WTC11 (cell line): ENCODE measurements around the gene DHX29.

ENCODE experiments used
- CREB1 ChIP-seq: sonication (generic); formaldehyde crosslinking; IDR thresholded peaks from 2 replicates; pipeline ENCODE4 v1.8.0; 2023; ENCODE audit warnings: mild to moderate bottlenecking, missing genetic modification reagents
- CTCF ChIP-seq: fragments of 200-600 bp; IDR thresholded peaks from 2 replicates; pipeline ENCODE4 v1.8.0; 2022; ENCODE audit warnings: antibody characterized with exemption
- JUN ChIP-seq: sonication (generic); formaldehyde crosslinking; IDR thresholded peaks from 2 replicates; pipeline ENCODE4 v1.8.0; 2023; ENCODE audit warnings: mild to moderate bottlenecking, missing genetic modification reagents
- NR1H2 ChIP-seq: sonication (generic); formaldehyde crosslinking; IDR thresholded peaks from 2 replicates; pipeline ENCODE4 v1.9.0; 2021; ENCODE audit warnings: mild to moderate bottlenecking, moderate library complexity, missing genetic modification reagents
- SMAD3 ChIP-seq: sonication (generic); formaldehyde crosslinking; IDR thresholded peaks from 2 replicates; pipeline ENCODE4 v1.8.0; 2022; ENCODE audit warnings: missing genetic modification reagents, mild to moderate bottlenecking, borderline replicate concordance
- TEAD4 ChIP-seq: sonication (generic); formaldehyde crosslinking; IDR thresholded peaks from 2 replicates; pipeline ENCODE4 v1.8.0; 2022; ENCODE audit warnings: mild to moderate bottlenecking, missing genetic modification reagents
- TF ChIP-seq, protein P1 (sequence below): sonication (generic); formaldehyde crosslinking; IDR thresholded peaks from 2 replicates; pipeline ENCODE4 v1.8.1; 2022; ENCODE audit warnings: mild to moderate bottlenecking, missing genetic modification reagents, moderate library complexity, borderline replicate concordance
- TF ChIP-seq, protein P2 (sequence below): fragments of 250-450 bp; sonication (Bioruptor Pico); IDR thresholded peaks from 2 replicates; pipeline ENCODE4 v2.1.2; 2022; ENCODE audit warnings: mild to moderate bottlenecking, moderate library complexity

- no peak for TF ChIP-seq CTCF
- no peak for TF ChIP-seq TEAD4 (CRISPR knock-in tag)
- TF ChIP-seq, protein P1, sequence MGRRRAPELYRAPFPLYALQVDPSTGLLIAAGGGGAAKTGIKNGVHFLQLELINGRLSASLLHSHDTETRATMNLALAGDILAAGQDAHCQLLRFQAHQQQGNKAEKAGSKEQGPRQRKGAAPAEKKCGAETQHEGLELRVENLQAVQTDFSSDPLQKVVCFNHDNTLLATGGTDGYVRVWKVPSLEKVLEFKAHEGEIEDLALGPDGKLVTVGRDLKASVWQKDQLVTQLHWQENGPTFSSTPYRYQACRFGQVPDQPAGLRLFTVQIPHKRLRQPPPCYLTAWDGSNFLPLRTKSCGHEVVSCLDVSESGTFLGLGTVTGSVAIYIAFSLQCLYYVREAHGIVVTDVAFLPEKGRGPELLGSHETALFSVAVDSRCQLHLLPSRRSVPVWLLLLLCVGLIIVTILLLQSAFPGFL (CRISPR knock-in tag) = no peak
- no peak for TF ChIP-seq CREB1 (CRISPR knock-in tag)
- TF ChIP-seq, protein P2, sequence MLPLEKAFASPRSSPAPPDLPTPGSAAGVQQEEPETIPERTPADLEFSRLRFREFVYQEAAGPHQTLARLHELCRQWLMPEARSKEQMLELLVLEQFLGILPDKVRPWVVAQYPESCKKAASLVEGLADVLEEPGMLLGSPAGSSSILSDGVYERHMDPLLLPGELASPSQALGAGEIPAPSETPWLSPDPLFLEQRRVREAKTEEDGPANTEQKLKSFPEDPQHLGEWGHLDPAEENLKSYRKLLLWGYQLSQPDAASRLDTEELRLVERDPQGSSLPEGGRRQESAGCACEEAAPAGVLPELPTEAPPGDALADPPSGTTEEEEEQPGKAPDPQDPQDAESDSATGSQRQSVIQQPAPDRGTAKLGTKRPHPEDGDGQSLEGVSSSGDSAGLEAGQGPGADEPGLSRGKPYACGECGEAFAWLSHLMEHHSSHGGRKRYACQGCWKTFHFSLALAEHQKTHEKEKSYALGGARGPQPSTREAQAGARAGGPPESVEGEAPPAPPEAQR (CRISPR knock-in tag) = no peak
- no peak for TF ChIP-seq JUN (CRISPR knock-in tag)
- TF ChIP-seq NR1H2 (CRISPR knock-in tag) = no peak
- TF ChIP-seq SMAD3 (CRISPR knock-in tag) = no peak
Measured at GRCh38 chr5:55278778-55279177, 28.7 kb downstream of the DHX29 start.
